HG03354 (cell line): ENCODE measurements around the gene GRIN1.

Experiments
- ATAC-seq: cut with Tn5 transposase; IDR thresholded peaks from one replicate; pipeline ENCODE4 v1.9.1; 2021; ENCODE audit warnings: mild to moderate bottlenecking; ENCODE audit not compliant: unreplicated experiment, poor library complexity, severe bottlenecking

GRIN1 gene

DNA sequence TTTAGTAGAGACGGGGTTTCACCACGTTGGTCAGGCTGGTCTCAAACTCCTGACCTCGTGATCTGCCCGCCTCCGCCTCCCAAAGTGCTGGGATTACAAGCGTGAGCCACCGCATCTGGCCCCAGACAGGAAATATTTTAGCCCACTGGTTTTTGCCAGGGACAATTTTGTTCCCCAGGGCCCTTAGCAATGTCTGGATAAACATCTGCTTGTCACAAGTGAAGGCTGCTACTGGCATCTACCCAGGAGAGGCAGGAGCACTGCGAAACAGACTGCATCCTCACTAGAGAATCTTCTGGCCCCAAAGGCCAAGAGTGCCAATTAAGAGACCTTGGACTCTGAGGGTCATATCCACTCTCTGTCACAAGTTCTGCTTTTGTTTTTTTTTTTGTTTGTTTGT is 64.0 kb downstream of the GRIN1 start:
- no peak for ATAC-seq

DNA sequence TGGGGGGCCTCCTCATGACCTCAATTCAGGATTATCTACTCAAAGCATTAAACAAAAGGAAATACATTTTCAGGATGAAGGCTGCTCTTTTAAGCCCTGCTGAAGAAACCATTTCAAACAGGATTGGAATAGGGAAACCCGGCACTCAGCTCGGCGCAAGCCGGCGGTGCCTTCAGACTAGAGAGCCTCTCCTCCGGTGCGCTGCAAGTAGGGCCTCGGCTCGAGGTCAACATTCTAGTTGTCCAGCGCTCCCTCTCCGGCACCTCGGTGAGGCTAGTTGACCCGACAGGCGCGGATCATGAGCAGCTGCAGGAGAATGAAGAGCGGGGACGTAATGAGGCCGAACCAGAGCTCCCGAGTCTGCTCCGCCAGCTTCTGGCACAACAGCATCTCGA is 65.8 kb downstream of the GRIN1 start:
- ATAC-seq, result no peak

GRCh38 chr9:137205126-137206069 is 66.4 kb downstream of the GRIN1 start, which contains the start of the genes NDOR1 and TMEM203:
NDOR1 (plus strand) TSS chr9:137205700; CDS start chr9:137205778, 78 bp downstream.
TMEM203 (minus strand) TSS chr9:137205648; CDS start chr9:137205414, 234 bp downstream.
- ATAC-seq, result peak; percentile 54

- ATAC-seq, result no peak
Observed at GRCh38 chr9:137206602-137207001, 67.6 kb downstream of the GRIN1 start.

DNA sequence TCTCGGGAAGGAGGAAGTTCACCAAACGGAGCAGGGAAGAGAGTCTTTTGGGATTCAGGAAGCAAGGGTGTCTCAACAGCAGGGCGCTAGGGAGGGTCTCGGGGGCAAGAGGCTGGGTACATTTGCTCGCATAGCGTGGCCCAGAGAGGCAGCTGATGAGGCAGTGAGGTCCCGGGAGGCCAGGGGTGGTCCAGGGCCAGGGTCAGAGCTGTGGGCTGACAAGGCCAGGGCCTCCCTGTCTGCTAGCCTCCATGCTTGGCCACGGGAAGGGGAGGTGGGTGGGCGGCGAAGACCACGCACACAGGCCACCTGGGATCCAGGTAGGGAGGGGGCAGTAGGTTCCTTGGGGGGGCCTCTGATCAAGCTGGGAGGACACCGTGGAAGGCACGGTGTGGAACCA is 72.6 kb downstream of the GRIN1 start:
- no peak for ATAC-seq

DNA sequence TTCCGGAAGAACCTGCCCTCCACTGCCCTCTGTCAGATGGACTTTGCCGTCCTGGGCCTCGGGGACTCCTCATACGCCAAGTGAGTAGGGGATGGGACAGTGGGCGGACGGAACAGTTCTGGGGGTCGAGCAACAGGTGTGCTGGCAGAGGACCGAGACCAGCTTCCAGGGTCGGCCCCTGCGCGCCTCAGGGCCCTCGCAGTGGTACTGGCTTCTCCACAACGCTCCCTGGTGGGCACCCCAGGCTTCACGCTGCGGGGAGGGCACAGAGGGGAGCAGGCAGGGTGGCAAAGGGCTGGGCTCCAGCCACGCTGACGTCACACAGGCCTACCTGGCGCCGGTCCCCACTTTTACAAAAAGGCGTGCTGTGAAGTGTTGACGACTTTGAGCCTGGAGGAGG is 73.6 kb downstream of the GRIN1 start:
- ATAC-seq, result no peak

GRCh38 chr9:137213160-137214060 is 74.5 kb downstream of the GRIN1 start:
- no peak for ATAC-seq

DNA sequence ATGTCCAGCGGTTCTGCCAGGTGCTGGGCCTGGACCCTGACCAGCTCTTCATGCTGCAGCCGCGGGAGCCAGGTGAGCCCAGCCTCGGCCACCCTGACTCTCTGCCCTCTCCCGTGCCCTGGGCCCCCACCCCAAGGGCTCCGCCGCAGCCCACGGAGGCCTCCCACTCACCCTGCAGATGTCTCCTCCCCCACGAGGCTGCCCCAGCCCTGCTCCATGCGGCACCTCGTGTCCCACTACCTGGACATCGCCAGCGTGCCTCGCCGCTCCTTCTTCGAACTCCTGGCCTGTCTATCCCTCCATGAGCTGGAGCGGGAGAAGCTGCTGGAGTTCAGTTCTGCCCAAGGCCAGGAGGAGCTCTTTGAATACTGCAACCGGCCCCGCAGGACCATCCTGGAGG is 75.7 kb downstream of the GRIN1 start:
- no peak for ATAC-seq

DNA sequence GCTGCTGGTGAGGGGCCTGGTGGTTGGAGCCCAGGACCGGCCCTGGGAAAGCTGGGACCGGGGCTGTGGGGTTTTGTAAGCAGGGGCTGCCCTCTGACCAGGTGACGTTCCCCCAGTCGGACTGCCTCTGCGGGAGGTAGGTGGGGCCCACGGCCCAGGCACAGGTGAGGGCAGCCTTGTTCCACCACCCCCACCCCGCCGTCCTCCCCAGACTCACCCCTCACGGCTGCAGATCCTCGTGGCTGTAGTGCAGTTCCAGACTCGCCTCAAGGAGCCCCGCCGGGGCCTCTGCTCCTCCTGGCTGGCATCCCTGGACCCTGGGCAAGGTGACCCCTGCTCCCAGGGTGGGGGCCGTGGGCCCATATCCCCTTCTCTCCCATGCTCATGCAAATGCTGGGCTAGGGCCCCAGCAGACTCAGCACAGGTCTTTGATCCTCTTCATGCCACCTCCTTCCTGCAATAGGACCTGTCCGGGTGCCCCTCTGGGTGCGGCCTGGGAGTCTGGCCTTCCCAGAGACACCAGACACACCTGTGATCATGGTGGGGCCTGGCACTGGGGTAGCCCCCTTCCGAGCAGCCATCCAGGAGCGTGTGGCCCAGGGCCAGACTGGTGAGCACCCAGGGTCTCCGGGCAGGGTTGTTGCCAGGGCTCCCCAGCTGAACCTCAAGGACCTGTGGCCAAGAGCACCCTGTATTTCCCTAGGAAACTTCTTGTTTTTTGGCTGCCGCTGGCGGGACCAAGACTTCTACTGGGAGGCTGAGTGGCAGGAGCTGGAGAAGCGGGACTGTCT is 76.4 kb downstream of the GRIN1 start:
- ATAC-seq, result no peak

DNA sequence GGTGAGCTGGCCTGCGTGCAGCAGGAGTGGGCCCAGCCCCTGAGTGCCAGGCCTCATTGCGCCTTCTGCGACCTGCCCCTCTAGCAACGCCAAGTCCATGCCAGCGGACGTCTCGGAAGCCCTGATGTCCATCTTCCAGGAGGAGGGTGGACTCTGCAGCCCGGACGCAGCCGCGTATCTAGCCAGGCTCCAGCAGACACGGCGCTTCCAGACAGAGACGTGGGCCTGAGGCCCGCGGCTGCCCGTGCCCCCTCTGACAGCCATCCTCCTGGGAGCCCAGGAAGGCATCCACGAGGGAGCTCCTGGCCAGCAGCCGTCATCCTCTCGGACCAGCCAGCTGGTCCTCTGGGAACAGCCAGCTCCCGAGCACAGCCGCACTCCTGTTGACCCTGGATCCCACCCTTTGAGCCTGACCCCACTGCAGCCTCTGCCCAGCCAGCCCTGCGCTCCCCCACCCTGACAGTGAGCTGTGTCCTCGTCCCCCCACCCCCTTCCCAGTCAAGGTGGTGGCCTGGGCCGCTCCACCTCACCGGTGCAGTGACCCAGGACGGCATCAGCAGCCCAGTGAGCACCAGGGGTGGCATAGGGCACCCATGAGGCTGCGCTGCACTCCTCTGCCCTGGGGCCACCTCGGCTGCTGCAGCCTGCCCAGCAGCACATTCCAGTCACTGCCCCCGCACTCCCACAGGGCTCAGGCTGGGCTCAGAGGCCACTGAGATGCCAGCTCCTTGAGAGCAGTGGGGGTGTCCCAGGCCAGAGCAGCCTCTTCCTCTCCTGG is 77.4 kb downstream of the GRIN1 start:
- ATAC-seq, result no peak

DNA sequence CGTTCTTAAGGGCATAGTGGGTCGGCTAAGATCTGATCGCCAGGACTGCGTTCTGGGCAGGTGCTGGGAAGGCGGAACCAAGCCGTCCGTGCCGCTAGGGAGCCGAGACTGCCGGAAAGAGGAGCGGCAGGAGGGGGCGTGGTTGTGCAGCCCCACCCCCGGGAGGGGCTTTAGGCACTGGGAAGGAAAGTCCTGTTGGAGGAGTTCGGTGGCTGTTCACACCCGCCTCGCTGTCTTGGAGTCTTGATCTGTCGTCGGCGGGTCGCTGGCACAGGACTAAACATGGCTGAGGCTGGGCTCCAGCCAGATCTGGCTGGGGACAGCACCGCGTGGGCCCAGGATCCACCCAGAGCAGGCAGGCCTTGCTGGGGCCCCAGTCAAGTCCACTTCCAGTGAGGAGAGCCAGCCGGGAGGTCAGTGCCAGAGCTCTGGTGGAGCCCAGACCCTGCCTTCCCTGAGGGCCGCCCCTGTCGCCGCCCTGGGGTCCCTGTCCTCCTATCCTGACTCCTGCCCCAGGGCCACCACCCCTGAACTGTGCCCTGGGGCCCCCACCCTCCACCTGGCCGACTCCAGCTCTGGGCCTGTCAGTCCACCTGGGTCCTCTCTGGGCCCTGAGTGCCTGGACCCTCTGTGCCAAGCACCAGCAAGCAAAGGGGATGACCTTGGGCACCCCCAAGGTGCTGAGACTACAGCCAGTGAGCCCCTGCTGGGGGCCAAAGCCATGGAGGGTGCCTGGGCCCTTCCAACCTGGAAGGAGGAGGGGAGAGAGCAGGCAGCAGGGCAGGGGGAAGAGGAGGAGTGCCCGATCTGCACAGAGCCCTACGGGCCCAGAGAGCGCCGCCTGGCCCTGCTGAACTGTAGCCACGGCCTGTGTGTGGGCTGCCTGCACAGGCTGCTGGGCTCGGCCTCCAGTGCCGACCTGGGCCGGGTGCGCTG is 78.6 kb downstream of the GRIN1 start:
- no peak for ATAC-seq

DNA sequence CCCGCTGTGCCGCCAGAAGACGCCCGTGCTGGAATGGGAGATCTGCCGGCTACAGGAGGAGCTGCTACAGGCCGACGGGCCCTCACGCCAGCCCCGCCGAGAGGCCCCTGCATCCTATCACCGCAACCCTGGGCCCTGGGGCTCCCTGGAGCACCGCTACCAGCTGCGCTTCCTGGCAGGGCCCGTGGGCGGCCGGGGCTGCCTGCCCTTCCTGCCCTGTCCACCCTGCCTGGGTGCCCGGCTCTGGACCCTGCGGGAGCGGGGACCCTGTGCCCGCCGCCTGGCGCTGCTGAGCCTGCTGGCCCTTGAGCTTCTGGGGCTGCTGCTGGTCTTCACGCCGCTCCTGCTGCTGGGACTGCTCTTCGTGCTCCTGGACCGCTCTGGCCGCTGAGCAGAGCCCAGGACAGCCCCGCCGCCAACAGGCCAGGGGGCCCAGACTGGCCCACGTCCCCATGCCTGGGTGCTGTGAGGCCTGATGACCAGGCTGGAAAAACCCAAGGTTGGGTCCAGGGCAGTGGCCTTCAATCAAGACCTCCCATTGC is 79.3 kb downstream of the GRIN1 start:
- ATAC-seq, result no peak
